Measurements from ENCODE around the gene ALDOA. TPM values are rescaled to one million over a fixed set of nuclear protein-coding genes. Genes with fewer than 3 reads are reported as not detected.

The ALDOA gene
- total RNA-seq, 1 experiment from 2014 or later: 1,165 TPM

Other genes with a start within 250 kb of the ALDOA start
- gene PAGR1, start 249.6 kb upstream of the ALDOA start, total RNA-seq (2022): 21.3 and 25.0 TPM in 2 replicates
- 56.5 and 71.9 TPM in 2 replicates for gene MVP, start 245.3 kb upstream of the ALDOA start, total RNA-seq (2022)
- 41.3 and 42.7 TPM in 2 replicates for gene CDIPT, start 202.5 kb upstream of the ALDOA start, total RNA-seq (2022)
- 1.9 and 3.2 TPM in 2 replicates for gene SEZ6L2, start 166.2 kb upstream of the ALDOA start, total RNA-seq (2022)
- 4.8 and 5.7 TPM in 2 replicates for gene ASPHD1, start 165.3 kb upstream of the ALDOA start, total RNA-seq (2022)
- 35.5 and 38.9 TPM in 2 replicates for gene KCTD13, start 139.5 kb upstream of the ALDOA start, total RNA-seq (2022)
- gene TMEM219, start 103.7 kb upstream of the ALDOA start, total RNA-seq (2022): 62.1 and 68.1 TPM in 2 replicates
- gene TAOK2, start 91.9 kb upstream of the ALDOA start, total RNA-seq (2022): 29.3 and 33.1 TPM in 2 replicates
- gene HIRIP3, start 70.1 kb upstream of the ALDOA start, total RNA-seq (2022): 12.9 and 20.7 TPM in 2 replicates
- 82.0 and 90.1 TPM in 2 replicates for gene INO80E, start 69.5 kb upstream of the ALDOA start, total RNA-seq (2022)
- 1.2 TPM in 2 replicates for gene DOC2A, start 54.7 kb upstream of the ALDOA start, total RNA-seq (2022)
- not detected in 2 replicates for gene C16orf92, start 42.6 kb upstream of the ALDOA start, total RNA-seq (2022)
- 0.21 and 0.27 TPM in 2 replicates for gene TLCD3B, start 34.5 kb upstream of the ALDOA start, total RNA-seq (2022)
- gene PPP4C, start 10.2 kb downstream of the ALDOA start, total RNA-seq (2022): 93.2 and 99.7 TPM in 2 replicates
- gene TBX6, start 26.2 kb downstream of the ALDOA start, total RNA-seq (2022): 0.16 and 0.47 TPM in 2 replicates
- gene YPEL3, start 30.5 kb downstream of the ALDOA start, total RNA-seq (2022): 8.8 and 9.2 TPM in 2 replicates
- 0.49 and 1.5 TPM in 2 replicates for gene GDPD3, start 47.8 kb downstream of the ALDOA start, total RNA-seq (2022)
- gene MAPK3, start 57.5 kb downstream of the ALDOA start, total RNA-seq (2022): 11.7 and 15.0 TPM in 2 replicates
- gene CORO1A, start 117.8 kb downstream of the ALDOA start, total RNA-seq (2022): 0.83 and 1.9 TPM in 2 replicates
- gene BOLA2B, start 127.9 kb downstream of the ALDOA start, total RNA-seq (2022): 132 and 133 TPM in 2 replicates
- 21.4 and 37.1 TPM in 2 replicates for gene SLX1A, start 128.1 kb downstream of the ALDOA start, total RNA-seq (2022)
- gene SULT1A3, start 133.5 kb downstream of the ALDOA start, total RNA-seq (2022): 13.4 TPM in 2 replicates
- 11.6 and 15.3 TPM in 2 replicates for gene NPIPB13, start 182.7 kb downstream of the ALDOA start, total RNA-seq (2022)

All from MCF 10A (cell line).